GM20431 (cell line): ENCODE results near the gene CRYBA4.

ENCODE experiments used
- in situ Hi-C: fragments of 300-500 bp; cut with MseI, MboI; formaldehyde crosslinking; loops from one replicate; pipeline ENCODE4 v1.15.0; 2020; ENCODE audit warnings: low sequenced_read_pairs; ENCODE audit not compliant: unreplicated experiment

Gene CRYBA4

DNA sequence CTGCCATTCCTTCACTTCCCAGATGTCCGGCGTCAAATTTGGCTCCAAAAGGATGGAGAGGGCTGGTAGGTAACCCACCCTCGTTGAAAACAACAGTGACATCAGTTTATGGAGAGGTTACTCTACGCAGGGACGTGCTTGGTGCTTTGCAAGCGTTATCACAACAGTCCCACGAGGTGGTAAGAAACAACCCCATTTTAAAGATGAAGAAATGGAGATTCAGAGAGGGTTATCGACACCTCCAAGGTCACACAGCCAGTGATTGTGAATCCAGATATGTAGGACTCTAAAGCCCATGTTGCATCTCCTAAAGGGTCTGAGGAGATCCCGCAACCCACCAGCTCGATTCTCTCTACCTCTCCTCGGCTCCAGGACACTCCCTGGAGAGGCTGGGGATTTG, 36.4 kb downstream of the CRYBA4 start:
- in situ Hi-C loops = no loop called here

DNA sequence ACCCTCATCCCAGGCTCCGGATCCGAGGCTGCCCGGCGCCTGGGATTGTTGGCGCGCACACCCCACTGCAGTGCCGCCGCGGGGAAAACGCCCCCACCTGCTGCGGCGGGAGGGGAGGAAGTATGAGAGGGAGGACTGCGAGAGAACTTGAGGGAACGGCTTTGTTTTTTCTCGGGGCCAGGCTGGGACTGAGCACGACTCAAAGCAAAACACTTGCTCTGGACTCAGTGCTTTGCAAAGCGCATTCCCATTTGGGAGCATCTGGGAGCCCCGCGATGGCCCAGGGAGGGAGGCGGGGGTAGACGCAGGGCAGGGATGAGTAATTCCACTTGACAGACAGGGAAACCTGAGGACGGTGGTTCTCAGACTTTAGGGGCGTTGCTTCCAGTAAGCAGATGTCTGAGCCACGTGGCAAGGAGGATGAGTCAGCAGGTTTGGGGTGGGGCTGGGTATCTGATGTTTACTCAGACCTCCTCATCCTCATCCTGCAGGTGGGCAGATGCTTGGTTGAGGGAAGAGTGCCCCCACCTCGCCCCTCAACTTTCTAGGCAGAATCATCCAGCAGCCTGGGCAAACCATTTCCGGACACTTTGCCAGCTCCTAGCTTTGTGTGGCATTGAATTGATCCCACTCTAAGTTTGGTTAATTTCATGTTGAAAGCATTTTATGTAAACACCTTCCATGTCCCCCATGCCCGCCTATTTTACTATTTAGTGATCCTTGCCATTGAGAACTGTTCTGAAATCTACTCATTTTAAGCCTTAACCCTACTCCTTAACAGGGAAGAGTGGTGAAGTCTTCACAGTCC, 37.1 kb downstream of the CRYBA4 start:
- in situ Hi-C loops = no loop called here

DNA sequence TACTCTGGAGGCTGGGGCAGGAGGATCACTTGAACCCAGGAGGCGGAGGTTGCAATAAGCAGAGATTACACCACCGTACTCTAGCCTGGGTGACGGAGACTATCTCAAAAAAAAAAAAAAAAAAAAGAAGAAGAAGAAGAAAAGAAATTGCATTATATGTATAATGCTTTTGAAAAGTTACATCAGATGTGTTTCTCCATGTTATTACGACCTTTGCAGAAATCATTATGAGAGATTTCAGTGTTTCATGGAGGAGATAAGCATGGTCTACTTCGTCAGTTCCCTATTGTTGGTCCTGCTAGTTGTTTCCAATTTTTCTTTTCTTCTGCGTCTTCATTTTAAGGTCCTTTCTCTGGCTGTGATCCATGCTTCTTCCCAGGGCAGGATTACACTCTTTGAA, 38.6 kb downstream of the CRYBA4 start:
- in situ Hi-C loops = no loop called here

DNA sequence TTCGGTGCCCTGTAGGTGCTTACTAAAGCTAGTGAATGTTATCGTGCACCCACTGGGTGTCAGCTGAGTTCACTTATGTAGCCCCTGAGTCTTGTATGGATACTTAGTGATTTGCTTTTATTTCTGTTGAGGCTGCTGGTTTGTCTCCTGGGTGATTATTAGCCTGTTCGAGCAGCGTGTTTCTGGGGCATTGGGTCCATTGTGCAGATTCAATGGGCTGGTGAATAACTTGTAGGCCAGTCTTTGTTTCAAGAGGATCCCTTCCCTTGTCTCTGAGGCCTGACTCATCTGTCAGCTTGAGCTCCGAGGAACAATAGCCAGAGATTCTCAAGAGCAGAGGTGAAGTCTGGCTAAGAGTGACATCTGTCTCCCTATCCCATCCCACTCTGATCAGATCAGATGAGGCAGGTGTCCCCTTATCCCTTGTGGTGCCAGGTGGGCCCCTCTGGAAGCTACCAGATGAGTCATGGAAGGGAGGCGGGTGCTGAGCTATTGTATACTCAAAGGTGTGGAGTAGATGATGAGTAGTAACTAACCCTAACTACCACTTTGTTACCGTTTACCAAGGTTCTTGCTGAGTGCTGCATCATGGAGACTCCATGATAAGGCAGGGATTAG, 39.3 kb downstream of the CRYBA4 start:
- in situ Hi-C loops = no loop called here

DNA sequence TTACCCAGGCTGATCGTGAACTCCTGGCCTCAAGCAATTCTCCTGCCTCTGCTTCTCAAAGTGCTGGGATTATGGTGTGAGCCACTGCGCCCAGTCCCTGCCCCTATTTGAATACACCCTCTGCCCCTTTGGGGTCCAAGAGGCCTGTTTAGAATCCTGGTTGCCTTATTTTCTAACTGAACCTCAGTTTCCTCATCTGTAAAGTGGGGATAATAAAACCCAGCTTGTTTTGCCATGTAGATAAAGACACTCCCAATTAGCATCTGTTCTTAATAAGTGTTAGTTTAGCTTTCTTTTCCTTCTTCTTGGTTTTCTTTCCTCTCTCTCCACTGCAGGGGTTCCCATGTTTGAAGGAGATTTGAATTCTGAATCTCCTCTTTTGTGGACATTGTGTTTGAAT, 40.4 kb downstream of the CRYBA4 start:
- in situ Hi-C loops = no loop called here

DNA sequence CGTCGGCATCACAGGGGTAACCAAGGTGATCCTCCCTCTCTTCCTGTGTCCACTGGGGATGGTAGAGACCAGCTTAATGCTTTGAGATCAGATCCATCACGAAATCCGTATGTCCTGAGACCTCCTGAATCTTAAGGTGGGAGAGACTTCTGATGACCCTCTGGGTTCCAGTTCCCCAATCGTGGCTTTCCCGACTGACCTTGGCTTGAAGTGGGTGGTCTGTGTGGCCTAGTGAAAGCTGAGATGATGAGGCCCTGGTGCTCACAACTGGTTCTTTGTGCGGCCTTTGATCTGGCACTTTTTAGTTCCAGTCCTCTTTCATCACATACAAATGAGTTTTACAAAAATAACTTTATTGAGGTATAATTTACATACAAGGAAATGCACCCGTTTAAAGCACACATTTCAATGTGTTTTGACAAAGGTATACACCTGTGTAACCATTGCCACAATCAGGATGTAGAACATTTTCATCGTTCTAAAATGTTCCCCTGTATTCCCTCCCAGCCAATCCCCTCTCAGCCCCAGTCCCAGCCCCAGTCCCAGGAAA, 41.7 kb downstream of the CRYBA4 start:
- in situ Hi-C loops = no loop called here

DNA sequence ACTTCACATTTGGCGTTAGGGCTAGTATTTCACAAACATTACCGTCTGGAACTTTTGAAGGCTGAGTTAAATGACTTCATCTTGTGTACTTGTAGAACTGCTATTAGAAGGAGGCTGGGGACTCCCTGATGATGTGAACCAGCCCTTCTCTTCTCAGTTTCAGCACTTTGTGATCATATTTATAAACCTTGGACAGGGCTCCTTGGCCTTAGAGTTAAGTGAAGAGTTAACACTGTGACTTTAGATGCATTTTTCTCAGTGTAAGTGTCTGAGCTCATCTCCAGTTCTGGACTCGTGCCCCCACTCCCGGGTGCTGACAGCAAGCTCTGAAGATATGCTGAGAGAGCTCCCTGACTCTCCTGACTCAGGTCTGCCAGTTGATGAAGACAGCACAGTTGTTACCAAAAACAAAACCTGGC, 44.1 kb downstream of the CRYBA4 start:
- in situ Hi-C loops = no loop called here

DNA sequence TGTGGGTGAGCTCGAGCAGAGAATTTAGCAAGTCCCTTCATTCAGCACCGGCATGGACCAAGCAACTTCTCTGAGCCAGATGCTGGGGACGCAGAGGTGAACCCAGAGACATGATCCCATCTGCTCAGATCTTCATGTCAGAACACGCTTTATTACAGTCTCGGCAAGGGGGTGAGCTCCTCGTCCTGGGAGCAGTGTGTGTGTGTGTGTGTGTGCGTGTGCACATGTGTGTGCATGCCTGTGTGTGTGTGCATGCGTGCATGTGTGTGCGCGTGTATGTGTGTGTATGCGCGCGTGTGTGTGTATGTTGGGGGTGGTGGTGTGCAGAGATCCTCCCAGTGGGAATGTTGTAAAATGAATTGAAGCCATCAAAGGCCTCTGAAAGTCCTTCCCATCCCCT, 45.4 kb downstream of the CRYBA4 start:
- in situ Hi-C loops = no loop called here

DNA sequence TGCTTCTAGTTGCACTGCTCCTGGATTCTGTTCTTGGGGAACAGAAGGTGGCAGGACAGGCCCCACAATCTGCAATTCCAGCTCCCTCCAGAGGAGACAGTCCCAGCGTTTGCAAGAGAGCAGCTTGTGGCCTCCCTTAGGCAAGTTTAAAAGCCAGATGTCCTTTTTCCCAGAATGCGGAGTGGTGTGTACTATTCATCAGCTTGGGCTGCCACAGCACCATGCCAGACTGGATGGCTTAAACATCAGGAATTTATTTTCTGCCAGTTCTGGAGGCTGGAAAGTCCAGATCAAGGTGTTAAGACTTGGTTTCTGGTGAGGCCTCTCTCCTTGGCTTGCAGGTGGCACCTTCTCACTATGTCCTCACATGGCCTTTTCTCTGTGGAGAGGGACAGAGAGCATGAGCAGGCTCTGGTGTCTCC, 47.3 kb downstream of the CRYBA4 start:
- in situ Hi-C loops = no loop called here

DNA sequence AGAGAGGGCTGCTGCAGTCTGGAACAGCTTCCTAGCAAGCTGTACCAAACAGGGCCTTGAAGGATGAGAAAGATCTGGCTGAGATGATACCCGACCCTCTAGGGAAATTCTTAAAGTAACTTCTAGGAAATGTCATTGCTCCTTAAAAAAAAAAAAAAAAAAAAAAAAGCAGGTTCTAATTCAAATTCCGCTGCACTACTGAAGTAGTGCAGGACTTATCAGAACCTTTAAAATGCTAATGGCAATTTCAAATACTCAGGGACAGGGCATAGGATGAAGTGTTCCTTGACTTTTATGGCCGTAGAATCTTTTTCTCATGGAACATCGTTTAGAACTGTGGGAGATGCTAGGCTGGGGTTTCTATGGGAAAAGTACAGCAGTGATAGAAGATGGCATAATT, 48.7 kb downstream of the CRYBA4 start:
- in situ Hi-C loops = no loop called here

DNA sequence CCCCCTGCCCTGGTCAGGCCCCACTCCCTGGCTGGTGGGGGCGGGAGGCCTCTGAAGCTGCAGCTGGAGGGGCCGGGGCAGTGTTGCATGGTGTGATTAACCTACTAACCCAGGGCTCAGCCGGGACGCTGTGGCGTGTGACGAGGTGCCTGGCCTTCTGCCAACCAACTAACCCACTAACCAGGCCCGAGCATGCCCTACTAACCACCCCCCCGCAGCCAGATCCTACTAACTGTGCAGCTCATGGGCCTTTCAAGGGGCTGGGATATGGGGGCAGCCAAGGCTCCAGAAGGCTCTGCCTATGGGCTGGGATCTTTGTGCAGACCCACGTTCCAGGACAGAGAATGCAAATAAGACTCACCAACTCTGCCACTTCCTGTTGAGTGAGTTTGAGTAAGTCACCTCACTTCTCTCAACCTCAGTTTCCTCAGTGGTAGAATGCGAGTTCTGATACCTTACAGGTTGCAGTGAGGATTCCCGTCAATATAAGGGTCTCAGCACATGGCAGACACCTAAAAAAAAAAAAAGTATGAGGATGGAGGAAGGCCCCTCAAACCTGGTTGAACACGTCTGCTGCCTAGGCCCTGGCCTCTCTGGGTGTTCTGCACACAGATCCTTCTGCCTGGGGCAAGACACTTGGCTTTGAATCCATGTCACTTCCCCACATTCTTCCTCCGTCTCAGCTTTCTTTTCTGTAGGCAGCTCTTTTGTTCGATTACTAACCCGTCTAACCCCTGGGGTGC, 49.7 kb downstream of the CRYBA4 start:
- in situ Hi-C loops = no loop called here

DNA sequence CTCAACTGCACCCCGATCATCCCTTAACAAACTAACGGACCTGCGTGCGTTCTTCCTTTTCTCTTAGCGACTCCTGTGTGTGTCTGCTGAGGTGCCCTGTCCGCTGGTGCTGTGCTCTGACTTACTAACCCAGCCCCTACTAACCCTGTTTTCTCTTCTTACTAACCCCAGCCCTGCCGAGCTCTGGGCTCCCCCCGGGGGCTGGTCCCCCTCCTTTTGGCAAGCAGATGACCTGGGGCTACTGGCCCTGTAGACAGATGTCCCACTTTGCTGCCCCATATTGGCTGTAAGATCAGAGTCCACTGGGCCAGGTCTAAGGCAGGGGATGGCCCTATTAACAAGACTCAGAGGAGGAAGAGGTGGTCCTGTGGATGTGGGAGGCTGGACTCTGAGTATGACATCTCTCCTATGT, 50.3 kb downstream of the CRYBA4 start:
- in situ Hi-C loops = no loop called here

DNA sequence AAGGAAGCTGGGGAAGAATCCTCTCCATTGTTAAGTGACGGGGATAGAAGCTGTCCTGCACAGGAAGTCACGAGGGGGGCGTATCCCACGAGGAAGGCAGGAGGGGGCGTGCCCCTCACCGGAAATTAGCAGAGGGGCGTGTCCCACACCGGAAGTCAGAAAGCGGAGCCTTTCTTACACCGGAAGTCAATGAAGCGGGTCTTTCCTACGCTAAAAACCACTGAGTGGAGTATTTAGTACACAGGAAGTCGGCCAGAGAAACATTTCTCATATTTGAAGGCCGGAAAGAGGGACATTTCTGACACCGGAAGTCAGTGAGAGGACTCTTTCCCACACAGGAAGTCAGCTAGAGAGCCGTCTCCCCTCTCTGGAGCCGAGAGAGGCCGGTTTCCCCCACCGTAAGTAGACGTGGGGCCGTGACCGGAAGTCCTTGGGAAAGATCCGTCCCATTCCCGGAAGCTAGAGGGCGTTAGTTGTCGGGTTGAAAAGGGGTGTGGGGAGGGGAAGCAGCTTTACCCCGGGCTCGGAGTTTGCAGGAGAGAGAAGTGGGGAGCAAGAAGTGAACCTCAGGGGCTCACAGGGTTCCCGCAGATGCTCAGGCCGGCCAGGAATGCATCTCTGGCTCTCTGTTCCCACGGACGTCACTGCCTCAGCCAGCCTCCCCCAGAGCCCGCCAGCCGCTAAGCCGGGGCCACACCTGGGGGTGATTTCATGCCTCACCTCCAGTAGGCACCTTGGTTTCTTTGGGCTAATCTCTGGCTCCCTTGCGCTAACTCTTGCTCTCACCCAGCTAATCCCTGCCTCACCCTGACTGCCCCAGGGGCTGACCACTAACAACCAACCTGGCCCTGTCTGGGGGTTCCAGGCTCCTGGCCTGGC, 51.1 kb downstream of the CRYBA4 start:
- in situ Hi-C loops = no loop called here

DNA sequence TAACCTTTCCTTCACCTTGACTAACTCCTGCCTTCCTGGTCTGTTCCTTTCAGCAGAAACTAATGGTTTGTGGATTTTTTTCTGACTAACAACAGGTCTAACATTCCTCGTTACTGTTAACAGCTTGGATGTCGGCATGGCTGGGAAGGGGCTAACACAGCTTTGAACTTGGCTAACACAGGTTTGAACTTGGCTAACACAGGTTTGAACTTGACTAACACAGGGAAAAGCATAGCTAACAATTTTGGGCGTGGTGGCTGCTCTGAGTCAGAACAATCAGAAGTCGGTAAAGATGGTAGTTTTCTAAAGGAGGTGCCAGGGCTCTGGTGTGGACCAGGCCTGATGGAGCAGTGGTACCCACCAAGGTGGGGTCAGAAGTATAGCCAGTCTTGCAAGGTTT, 51.7 kb downstream of the CRYBA4 start:
- in situ Hi-C loops = no loop called here

DNA sequence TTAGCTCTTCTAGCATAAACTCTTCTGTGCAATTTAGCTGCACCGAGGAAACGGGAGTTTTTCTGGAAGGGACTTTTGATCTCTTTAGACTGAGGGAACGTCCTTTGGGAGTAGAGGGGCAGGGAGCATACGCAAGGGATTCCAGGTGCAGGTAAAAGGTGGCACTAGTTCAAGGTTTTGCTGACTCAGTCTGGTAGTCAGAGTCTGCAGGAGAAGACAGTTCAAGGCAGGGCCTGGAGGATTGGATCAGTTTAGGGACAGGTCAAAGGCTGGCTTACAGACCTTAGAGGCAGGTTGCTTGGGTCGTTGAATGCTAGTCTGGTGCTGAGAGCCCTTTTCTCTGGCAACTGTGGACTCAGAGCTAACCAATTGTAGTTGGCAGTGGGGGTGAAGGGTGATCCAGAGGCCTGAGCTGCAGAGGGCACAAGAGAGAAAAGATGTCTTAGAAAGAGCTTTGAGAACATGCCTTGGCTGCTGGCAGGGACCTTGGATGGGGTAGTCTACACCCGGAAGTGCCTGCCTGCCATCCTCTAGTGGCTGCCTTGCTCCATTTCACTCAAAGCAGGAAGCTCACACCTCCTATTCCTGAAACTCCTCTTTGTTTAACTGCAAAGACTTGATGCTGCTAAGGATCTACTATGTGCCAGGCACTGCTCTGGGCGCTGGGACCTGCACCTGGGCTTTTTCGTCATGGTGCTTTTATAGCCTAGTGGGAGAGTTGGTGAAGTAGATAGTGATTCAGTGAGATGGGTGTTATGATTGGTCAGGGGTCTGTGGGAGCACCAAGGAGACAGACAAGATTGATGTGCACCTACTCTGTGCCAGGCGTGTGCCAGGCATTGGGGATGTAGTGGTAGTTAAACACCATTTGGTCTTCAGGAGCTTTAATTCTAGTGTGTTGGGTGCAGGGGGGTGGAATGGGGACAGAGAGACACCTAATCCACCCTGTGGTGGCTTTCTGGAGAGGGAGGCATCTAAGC, 52.7 kb downstream of the CRYBA4 start:
- in situ Hi-C loops = no loop called here

DNA sequence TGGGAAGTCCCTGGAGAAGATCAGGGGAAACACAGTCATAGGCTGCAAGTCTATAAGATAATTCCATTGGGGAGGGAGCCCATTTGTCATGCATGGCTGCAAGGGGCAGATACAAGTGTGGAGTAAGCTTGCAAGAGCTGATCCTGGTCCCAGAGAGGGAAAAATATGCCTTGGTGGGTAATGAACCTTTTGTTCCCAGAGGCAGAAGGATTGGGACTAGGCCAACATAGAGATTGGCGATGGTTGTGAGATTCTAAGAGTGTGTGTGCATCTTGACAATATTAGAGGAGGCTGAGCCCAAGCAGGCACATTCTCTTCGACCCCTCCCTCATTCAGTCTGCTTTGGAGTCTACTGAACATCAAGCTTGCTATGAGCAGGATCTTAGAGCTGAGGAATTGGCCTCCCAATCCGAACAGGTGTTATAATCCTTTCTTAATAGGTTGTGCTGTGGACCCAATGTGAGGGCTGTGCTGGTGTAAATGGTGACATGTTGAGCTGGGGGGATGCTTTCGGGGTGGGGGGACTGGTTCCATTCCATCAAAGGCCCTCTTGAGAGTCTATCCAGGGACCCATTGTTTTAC, 54.0 kb downstream of the CRYBA4 start:
- in situ Hi-C loops = no loop called here

DNA sequence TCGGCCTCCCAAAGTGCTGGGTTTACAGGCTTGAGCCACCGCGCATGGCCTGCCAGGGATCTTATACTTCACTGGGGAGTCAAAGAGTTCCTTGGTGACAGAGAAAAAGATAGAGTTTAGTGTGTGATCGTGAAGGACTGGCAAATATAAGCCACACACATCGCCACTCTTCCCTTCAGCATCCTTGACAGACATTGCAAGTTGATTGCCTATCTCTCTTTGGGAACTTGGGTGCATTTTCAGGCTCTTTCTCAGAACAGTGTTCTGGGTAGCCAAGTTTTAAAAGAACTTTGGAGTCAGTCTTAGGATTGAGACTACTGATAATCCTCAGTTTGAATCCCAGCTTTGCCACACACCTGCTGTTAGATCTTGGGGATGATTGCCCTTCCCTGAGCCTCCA, 55.5 kb downstream of the CRYBA4 start:
- in situ Hi-C loops = no loop called here

DNA sequence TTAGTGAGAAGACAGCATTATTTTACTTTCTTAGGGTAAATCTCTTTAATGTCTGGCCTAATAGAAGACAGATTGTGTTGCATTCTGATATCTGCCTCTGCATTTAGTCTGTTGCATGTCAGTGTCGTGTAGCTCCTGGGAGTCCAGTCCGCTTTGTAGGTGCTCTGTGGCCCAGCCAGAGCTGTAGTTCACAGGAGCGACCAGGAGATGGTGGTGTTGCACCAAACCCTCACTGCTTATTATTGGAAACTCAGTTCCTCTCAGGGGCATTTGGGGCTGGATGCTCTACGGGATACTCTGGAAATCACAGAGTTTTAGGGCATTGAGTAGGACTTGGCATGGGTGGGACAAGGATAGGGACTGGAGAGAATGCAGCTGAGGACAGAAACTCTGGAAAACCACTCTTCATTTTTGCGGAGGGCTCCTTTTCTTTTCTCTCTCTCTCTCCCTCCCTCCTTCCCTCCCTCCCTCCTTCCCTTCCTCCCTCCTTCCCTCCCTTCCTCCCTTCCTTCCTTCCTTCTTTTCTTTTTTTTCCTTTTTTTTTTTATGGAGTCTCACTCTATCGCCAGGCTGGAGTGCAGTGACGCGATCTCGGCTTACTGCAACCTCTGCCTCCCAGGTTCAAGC, 57.4 kb downstream of the CRYBA4 start:
- in situ Hi-C loops = no loop called here
